G401 (cell line): ENCODE measurements around the gene LDLRAD2. TPM values are rescaled to one million over a fixed set of nuclear protein-coding genes. Genes with fewer than 3 reads are reported as not detected.
A peak's percentile ranks its signal among the peaks of the same experiment; 100 is the strongest.
"Not testable (repeated sequence)": the region's sequence is repeated elsewhere in the genome, so short reads cannot be mapped to it uniquely, and the experiment has no call there.

ENCODE experiments used
- DNase-seq: peaks from one replicate; pipeline ENCODE4 v3.0.0-alpha.2; 2015; ENCODE audit warnings: low spot score
- in situ Hi-C: cut with HindIII; loops from 2 replicates; pipeline ENCODE4 v1.10.0; 2016; ENCODE audit warnings: low sequenced_read_pairs, mixed read lengths
- total RNA-seq: library from RNA; depleted of rRNA; stranded (reverse); fragments of >200 nt; shearing (Covaris generic); gene quantifications from 2 replicates; pipeline ENCODE4 v1.2.3, GENCODE V29; 2014

The LDLRAD2 gene
- total RNA-seq, 1 experiment from 2014 or later: not detected

GRCh38 chr1:21782868-21783678, 29.0 kb upstream of the LDLRAD2 start, which contains the start of gene USP48:
USP48 (minus strand) TSS chr1:21783149; CDS start chr1:21782957, 192 bp downstream.
- in situ Hi-C loops: no loop called here
- DNase-seq: peak; percentile 98

GRCh38 chr1:21783679-21784603, 28.1 kb upstream of the LDLRAD2 start:
- in situ Hi-C loops: no loop called here
- DNase-seq: no peak

- DNase-seq, in situ Hi-C loops: not testable (repeated sequence)
Observed at GRCh38 chr1:21785764-21786163, 26.3 kb upstream of the LDLRAD2 start.

GRCh38 chr1:21786640-21787039, 25.4 kb upstream of the LDLRAD2 start:
- DNase-seq: no peak
- in situ Hi-C loops: no loop called here

GRCh38 chr1:21793104-21793503, 19.0 kb upstream of the LDLRAD2 start:
- DNase-seq: no peak
- in situ Hi-C loops: no loop called here

GRCh38 chr1:21794656-21795055, 17.4 kb upstream of the LDLRAD2 start:
- in situ Hi-C loops: no loop called here
- DNase-seq: no peak

GRCh38 chr1:21795075-21795474, 17.0 kb upstream of the LDLRAD2 start:
- in situ Hi-C loops: no loop called here
- no peak for DNase-seq

GRCh38 chr1:21799730-21800129, 12.3 kb upstream of the LDLRAD2 start:
- in situ Hi-C loops: no loop called here
- DNase-seq: no peak

- in situ Hi-C loops: no loop called here
- DNase-seq: no peak
Observed at GRCh38 chr1:21801100-21801499, 11.0 kb upstream of the LDLRAD2 start.

- in situ Hi-C loops: no loop called here
- DNase-seq: no peak
Observed at GRCh38 chr1:21804536-21804935, 7.5 kb upstream of the LDLRAD2 start.

GRCh38 chr1:21813542-21813941, 1.5 kb downstream of the LDLRAD2 start:
- no peak for DNase-seq
- in situ Hi-C loops: no loop called here

GRCh38 chr1:21814241-21814918, 2.3 kb downstream of the LDLRAD2 start:
- in situ Hi-C loops: no loop called here
- no peak for DNase-seq

GRCh38 chr1:21814981-21815582, 3.0 kb downstream of the LDLRAD2 start:
- DNase-seq: no peak
- in situ Hi-C loops: no loop called here

GRCh38 chr1:21815724-21816321, 3.8 kb downstream of the LDLRAD2 start:
- no peak for DNase-seq
- in situ Hi-C loops: no loop called here

GRCh38 chr1:21816602-21817302, 4.7 kb downstream of the LDLRAD2 start:
- in situ Hi-C loops: no loop called here

GRCh38 chr1:21818656-21819055, 6.6 kb downstream of the LDLRAD2 start:
- in situ Hi-C loops: no loop called here
- no peak for DNase-seq

More at GRCh38 chr1:21816602-21817302, 4.7 kb downstream of the LDLRAD2 start:
- DNase-seq: no peak

- in situ Hi-C loops: no loop called here
- DNase-seq: no peak
Observed at GRCh38 chr1:21820597-21821232, 8.7 kb downstream of the LDLRAD2 start.
